Activated naive CD4-positive, alpha-beta T cell treated with anti-CD3 and anti-CD28 coated beads for 36 hours (primary cell): Measurements from ENCODE around the gene CKB. TPM values are rescaled to one million over a fixed set of nuclear protein-coding genes. Genes with fewer than 3 reads are reported as not detected.

Experiments used
- CTCF ChIA-PET: fragments of 350-600 bp; sonication (Branson Sonifier 250); formaldehyde crosslinking; loops from one replicate; lab custom pipeline; 2021; ENCODE audit warnings: antibody characterized with exemption; lab: Charles Lee
- DNase-seq: peaks from one replicate; pipeline ENCODE4 v3.0.0-alpha.2; 2020
- H3K27ac Mint-ChIP-seq: one replicate; pipeline ENCODE4 v1.8.0; 2021; ENCODE audit warnings: mild to moderate bottlenecking, mixed read lengths
- H3K27me3 Mint-ChIP-seq: one replicate; pipeline ENCODE4 v1.8.0; 2021; ENCODE audit warnings: low read depth, mixed read lengths
- H3K36me3 Mint-ChIP-seq: one replicate; pipeline ENCODE4 v1.8.0; 2021; ENCODE audit warnings: low read depth, mixed read lengths
- H3K4me1 Mint-ChIP-seq: one replicate; pipeline ENCODE4 v1.8.0; 2021; ENCODE audit warnings: low read depth, mixed read lengths
- H3K4me3 Mint-ChIP-seq: one replicate; pipeline ENCODE4 v1.8.0; 2021; ENCODE audit warnings: mild to moderate bottlenecking, moderate library complexity, mixed read lengths
- H3K9me3 Mint-ChIP-seq: one replicate; pipeline ENCODE4 v1.8.0; 2021; ENCODE audit warnings: mixed read lengths
- intact Hi-C: fragments of 100-400 bp; cut with micrococcal nuclease; formaldehyde crosslinking; loops from one replicate; pipeline ENCODE4 v1.15.1; 2023
- total RNA-seq, 2 experiments: library from RNA; stranded (reverse); gene quantifications; one replicate each; pipeline ENCODE4 v1.2.3, GENCODE V29; 2021

Gene CKB
- total RNA-seq, 2 experiments from 2014 or later, result 3.8 to 4.9 TPM

DNA sequence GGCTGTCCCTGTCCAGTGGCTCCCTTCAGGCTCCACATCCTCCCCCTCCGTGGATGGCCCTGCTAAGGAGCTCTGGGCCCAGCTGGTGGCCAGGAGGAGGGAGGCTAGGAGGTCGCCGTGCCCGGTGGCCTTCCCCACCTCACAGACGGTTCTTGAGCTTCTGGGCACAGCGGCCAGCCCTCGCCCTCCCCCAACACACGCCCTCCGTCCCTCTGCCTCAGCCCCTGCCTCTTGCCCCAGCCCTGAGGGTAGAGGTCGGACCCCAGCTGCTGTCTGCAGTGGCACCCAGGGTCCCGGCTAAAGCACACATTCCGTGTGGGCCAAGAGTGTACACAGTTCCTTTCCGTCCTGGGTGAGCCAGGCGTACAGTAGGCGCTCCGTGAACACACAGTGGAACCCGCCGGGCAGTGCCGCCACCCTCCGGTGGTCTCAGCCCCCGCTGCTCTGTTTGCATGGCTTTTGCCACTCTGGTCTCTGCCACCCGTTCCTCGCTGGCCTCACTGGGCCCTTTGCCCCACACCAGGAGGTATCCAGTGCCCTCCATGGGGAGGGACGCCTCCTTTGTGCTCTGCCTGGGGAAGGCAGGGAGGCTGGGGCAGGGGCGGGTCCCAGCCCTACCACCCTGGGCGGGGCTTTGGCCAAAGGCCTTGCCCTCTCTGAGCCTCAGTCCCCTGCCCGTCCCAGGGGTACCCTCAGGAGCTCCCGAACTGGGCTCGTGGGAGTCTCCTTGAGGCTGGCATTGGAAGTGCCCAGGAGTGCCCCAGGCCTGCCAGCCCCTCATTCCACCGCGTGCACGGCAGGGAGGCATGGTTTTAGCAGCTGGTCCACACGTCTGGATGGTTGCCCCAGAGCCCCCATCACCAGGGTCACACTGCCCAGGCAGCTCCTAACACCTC is 19.3 kb upstream of the CKB start:
- H3K4me3 Mint-ChIP-seq, result no peak overlapping the region
- intact Hi-C loops, result no loop called here

DNA sequence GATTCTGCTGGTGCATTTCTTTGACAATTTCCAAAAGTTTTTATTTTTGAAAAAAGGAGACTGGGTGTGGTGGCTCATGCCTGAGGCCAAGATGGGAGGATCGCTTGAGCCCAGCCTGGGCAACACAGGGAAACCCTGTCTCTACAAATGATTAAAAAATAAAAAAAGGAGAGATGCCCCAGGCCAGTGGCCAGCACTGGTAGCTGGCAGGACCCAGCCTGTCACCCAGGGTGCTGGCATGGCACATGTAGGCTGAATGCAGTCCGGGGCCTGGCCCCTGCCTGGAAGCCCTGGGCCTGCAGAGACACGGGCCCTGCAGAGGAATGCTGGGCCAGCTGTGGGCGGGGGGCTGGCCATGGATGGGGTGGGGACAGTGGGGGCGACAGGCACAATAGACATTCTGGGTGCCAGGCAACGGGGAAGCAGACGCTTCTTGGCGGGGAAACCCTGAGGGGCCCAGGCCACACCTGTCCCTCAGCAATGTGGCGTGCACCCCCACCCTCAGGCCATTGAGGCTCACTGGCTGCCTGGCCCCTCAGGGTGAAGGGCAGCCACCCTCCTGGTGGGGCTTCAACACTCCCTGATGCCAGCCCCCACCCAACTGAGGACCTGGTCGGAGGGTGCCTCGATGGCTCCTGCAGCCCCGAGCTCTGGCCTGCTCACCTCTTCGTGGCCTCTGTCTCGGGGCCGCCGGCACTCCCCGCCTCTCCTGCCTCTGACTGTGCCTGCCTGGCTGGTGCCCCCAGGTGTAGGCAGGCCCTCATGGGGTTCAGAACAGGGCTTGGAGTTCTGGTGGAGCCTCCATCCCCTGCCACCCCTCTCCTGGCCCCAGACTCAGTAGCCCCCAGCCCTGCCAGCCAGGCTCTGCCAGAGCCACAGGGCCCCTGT is 18.4 kb upstream of the CKB start:
- no peak for DNase-seq
- no peak overlapping the region for H3K27ac Mint-ChIP-seq
- H3K36me3 Mint-ChIP-seq, result peaks cover 2% of the 10 kb centered on the region
- intact Hi-C loops, result no loop called here
- H3K9me3 Mint-ChIP-seq, result no peaks in the 10 kb centered on the region
- H3K4me3 Mint-ChIP-seq, result no peak overlapping the region
- no peaks in the 10 kb centered on the region for H3K4me1 Mint-ChIP-seq
- H3K27me3 Mint-ChIP-seq, result peaks cover 2% of the 10 kb centered on the region
- CTCF ChIA-PET, result interaction anchor here (1.6 kb wide), 1 partner anchor 23 kb away, joined by 4 read pairs; no protein-coding TSS in a partner anchor

More for the DNA sequence above, 19.3 kb upstream of the CKB start:
- Mint-ChIP-seq H3K27me3 (peaks cover 2% of the 10 kb centered on the region), H3K4me1 (no peaks in the 10 kb centered on the region), H3K9me3 (no peaks in the 10 kb centered on the region), H3K27ac (no peak overlapping the region), H3K36me3 (peaks cover under 1% of the 10 kb centered on the region)
- CTCF ChIA-PET, result interaction anchor here (2.4 kb wide), 1 partner anchor 23 kb away, joined by 6 read pairs; no protein-coding TSS in a partner anchor
- no peak for DNase-seq

DNA sequence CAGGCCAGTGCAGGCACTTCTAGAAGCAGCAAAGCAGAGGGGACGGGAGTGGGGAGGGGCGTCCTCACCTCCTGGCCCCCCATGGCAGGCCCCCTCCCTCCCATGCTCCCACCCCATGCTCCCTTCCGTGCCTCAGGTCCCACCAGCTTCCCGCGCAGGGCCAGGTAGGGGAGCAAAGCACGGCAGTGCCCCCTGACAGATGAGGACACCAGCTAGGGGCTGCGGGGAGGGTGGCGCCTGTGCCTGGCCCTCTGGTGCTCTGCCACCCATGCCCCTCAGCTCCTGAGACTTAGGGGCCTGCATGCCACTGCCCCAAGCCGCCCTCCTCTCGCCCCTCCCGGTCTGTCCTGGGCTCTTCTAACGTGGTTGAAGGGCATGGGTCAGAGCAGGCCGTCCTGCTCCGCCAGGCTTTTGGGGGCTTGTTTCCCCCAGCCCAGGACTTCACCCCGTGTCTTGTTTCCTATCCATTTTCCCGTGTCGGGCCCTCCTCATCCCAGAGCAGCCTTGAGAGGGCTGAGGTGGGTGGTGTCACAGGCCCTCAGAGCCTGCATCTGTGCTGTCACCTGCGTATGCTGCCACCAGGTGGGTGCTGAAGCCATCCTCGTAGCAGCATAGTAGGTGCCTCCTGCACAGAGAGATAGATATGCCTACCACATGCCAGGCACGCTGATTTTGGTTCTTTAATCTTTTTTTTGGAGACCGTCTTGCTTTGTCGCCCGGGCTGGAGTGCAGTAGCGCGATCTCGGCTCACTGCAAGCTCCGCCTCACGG is 16.6 kb upstream of the CKB start:
- Mint-ChIP-seq H3K4me1 (no peaks in the 10 kb centered on the region), H3K36me3 (peaks cover 2% of the 10 kb centered on the region), H3K4me3 (no peak overlapping the region), H3K27ac (no peak overlapping the region), H3K27me3 (peaks cover 2% of the 10 kb centered on the region), H3K9me3 (no peaks in the 10 kb centered on the region)
- DNase-seq, result no peak
- intact Hi-C loops, result no loop called here
- CTCF ChIA-PET, result no interaction called here

DNA sequence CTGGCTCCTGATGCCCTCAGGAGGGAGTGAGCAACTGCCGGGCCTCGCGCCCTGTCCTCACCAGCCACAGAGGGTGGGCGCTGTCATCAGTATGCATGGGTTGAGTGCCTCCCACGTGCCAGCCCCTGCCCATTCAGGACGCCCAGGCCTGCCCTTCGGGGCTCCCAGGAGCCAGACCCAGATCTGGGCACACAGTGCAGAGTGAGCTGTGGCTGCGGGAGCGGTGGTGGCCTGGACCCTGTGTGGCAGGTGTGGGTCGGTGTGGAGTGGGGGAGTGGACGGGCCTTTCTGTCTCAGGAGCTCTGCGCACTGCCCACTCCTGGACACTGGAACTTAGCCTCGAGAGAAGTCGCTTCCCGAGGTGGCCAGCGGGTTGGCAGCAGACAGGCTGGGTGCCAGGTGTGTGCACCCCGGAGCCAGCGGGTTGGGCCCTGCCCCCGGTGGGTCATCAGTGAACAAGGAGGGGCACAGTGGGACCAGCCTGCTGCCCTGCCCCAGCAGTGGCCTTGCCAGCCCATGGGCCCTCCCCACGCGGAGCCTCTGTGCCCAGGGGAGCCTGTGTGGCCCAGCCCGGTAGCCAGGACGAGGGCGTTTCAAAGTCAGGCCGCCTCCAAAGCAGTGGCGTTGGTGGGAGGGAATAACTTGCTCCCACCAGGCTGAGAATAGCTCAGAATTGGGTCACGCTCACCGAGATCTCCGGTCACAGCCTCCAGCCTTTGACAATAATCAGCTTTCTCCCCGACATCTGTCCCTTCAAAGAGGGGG is 15.8 kb upstream of the CKB start:
- H3K36me3 Mint-ChIP-seq, result peaks cover 2% of the 10 kb centered on the region
- H3K9me3 Mint-ChIP-seq, result no peaks in the 10 kb centered on the region
- DNase-seq, result no peak
- H3K27me3 Mint-ChIP-seq, result peaks cover 2% of the 10 kb centered on the region
- intact Hi-C loops, result no loop called here
- H3K27ac Mint-ChIP-seq, result no peak overlapping the region
- H3K4me3 Mint-ChIP-seq, result no peak overlapping the region
- no peaks in the 10 kb centered on the region for H3K4me1 Mint-ChIP-seq
- CTCF ChIA-PET, result no interaction called here

- CTCF ChIA-PET, result interaction anchor here (1.0 kb wide), 1 partner anchor 18 kb away, joined by 3 read pairs; no protein-coding TSS in a partner anchor
- H3K27ac Mint-ChIP-seq, result no peak overlapping the region
- peaks cover 2% of the 10 kb centered on the region for H3K27me3 Mint-ChIP-seq
- no peak overlapping the region for H3K4me3 Mint-ChIP-seq
- intact Hi-C loops, result no loop called here
- no peak for DNase-seq
- peaks cover 2% of the 10 kb centered on the region for H3K36me3 Mint-ChIP-seq
- no peaks in the 10 kb centered on the region for H3K9me3 Mint-ChIP-seq
- H3K4me1 Mint-ChIP-seq, result no peaks in the 10 kb centered on the region
These were observed 14.8 kb upstream of the CKB start for GRCh38 chr14:103537175-103537990.

- Mint-ChIP-seq H3K27ac (no peak overlapping the region), H3K9me3 (no peaks in the 10 kb centered on the region)
- CTCF ChIA-PET, result interaction anchor here (1.0 kb wide), 1 partner anchor 18 kb away, joined by 3 read pairs; no protein-coding TSS in a partner anchor
These were observed 14.1 kb upstream of the CKB start for GRCh38 chr14:103536693-103537092.

DNA sequence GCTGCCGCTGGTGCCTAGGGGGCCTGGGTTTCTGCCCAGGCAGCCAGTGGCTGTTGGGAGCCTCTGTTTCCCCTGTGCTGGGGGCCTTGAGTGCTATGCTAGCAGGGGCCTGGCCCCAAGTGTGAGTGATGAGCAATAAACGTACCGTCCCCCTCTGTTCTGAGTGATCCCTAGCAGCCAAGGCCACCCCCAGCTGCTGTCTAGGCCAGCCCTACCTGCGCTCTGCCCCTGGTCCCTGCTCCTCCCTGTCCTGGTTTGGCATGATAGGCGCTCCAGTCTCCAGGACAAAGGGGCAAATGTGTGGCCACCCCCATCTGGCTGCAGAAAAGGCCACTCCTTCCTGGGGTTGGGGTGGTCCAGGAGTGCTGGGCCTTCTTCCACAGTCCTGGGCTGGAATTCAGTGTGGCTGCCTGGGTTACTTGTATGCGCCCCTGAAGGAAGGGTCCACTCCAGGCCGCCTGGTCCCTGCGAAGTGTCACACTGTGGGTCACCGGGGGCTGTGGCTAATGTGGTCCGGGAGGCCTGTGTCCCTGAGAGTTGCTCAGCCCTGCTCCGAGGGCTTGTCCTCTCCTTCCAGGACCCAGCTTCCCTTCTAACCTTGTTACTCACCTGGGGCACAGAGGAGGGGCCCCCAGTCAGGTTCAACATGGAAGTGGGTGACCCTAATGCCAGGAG is 13.4 kb upstream of the CKB start:
- H3K9me3 Mint-ChIP-seq, result no peaks in the 10 kb centered on the region
- no peak overlapping the region for H3K27ac Mint-ChIP-seq
- H3K27me3 Mint-ChIP-seq, result peaks cover 2% of the 10 kb centered on the region
- H3K36me3 Mint-ChIP-seq, result peaks cover 5% of the 10 kb centered on the region
- DNase-seq, result no peak
- CTCF ChIA-PET, result no interaction called here
- intact Hi-C loops, result no loop called here
- no peak overlapping the region for H3K4me3 Mint-ChIP-seq
- H3K4me1 Mint-ChIP-seq, result peaks cover 7% of the 10 kb centered on the region

More at GRCh38 chr14:103536693-103537092, 14.1 kb upstream of the CKB start:
- H3K36me3 Mint-ChIP-seq, result peaks cover 2% of the 10 kb centered on the region
- intact Hi-C loops, result no loop called here
- peaks cover 2% of the 10 kb centered on the region for H3K27me3 Mint-ChIP-seq
- no peak for DNase-seq
- peaks cover under 1% of the 10 kb centered on the region for H3K4me1 Mint-ChIP-seq
- no peak overlapping the region for H3K4me3 Mint-ChIP-seq

DNA sequence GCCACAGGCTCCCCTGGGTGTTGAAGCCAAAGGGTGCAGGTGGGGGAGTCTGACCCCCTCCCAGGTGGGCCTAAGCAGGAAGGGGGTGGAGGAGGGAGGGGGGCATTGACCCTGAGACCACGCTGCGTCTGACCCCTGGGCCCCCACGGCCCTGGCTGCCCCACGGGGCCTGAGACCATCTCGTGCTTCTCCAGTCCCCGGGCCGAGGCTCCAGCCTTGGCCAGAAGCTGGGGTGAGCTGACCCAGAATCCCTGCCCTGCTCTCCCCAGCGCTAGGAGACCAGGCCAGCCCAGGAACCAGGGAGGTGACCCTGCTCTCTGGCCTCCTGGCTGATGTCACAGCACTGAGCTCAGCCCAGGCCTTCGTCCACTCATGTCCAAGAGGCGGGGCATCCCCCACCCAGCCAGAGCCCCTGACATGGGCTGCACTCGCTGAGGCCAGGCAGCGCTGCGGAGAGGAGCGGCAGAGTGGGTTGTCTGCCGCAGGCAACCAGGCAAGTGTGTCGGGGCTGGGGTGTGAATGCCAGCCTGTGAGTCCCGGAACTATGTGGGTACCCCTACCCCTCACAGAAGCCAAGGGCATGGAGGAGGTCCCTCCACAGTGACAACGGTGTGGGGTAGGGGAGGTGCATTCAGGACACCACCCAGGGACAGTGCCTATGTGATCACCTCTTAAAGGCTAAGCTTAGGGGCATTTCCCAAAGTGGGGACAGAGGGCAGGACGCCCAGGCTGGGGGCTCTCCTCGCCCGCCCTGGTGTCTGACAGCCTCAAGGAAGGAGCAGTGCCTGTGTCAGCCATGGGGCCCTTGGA is 12.7 kb upstream of the CKB start:
- H3K4me3 Mint-ChIP-seq, result no peak overlapping the region
- CTCF ChIA-PET, result no interaction called here
- H3K4me1 Mint-ChIP-seq, result peaks cover 15% of the 10 kb centered on the region
- H3K9me3 Mint-ChIP-seq, result no peaks in the 10 kb centered on the region
- H3K27ac Mint-ChIP-seq, result no peak overlapping the region
- H3K36me3 Mint-ChIP-seq, result peaks cover 6% of the 10 kb centered on the region
- peaks cover under 1% of the 10 kb centered on the region for H3K27me3 Mint-ChIP-seq
- no peak for DNase-seq
- intact Hi-C loops, result no loop called here

DNA sequence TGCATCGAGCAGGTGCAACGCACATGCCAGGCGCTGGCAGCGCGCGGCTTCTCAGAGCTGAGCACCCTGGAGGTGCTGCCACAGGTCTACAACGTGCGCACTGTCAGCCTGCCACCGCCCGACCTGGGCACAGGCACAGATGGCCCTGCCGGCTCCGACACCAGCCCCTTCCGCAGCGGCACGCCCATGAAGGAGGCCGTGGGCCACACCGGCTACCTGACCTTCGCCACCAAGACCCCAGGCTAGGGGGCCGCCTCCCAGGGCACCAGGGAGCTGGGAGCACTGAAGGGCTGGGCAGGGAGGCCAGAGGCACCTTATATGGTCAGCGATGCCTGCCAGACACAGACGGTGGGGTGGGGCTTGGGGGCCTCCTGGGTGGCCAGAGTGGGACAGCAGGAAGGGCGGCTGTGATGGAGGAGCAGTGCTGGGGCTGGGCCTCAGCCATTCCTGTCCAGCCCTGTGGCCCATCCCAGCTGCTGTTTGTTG is 12.0 kb upstream of the CKB start:
- no peaks in the 10 kb centered on the region for H3K9me3 Mint-ChIP-seq
- CTCF ChIA-PET, result no interaction called here

More for the DNA sequence above, 12.0 kb upstream of the CKB start:
- H3K4me1 Mint-ChIP-seq, result peaks cover 21% of the 10 kb centered on the region
- no peaks in the 10 kb centered on the region for H3K27me3 Mint-ChIP-seq
- peaks cover 7% of the 10 kb centered on the region for H3K36me3 Mint-ChIP-seq
- DNase-seq, result no peak
- no peak overlapping the region for H3K4me3 Mint-ChIP-seq
- no peak overlapping the region for H3K27ac Mint-ChIP-seq
- intact Hi-C loops, result no loop called here
